Thyroid gland (tissue), 4 donors: Measurements from ENCODE around the gene RXFP1.

ENCODE experiments used
- POLR2A ChIP-seq, 2 donors: fragments of 450-650 bp; IDR thresholded peaks; one replicate each; pipeline ENCODE4 v1.6.1; 2017; ENCODE audit warnings: antibody characterized with exemption in 2 of 2, mild to moderate bottlenecking in 2 of 2, moderate library complexity in 1 of 2
- TF ChIP-seq, protein P1 (sequence below), 6 experiments: fragments of 200-600 bp in 3 of 6; fragments of 450-650 bp in 3 of 6; sonication (generic) in 3 of 6; IDR thresholded peaks; one replicate each; pipeline ENCODE4 v1.5.1; 2016 to 2019; ENCODE audit warnings: antibody characterized with exemption in 6 of 6, mild to moderate bottlenecking in 2 of 6, inconsistent platforms in 1 of 6, moderate library complexity in 1 of 6

DNA sequence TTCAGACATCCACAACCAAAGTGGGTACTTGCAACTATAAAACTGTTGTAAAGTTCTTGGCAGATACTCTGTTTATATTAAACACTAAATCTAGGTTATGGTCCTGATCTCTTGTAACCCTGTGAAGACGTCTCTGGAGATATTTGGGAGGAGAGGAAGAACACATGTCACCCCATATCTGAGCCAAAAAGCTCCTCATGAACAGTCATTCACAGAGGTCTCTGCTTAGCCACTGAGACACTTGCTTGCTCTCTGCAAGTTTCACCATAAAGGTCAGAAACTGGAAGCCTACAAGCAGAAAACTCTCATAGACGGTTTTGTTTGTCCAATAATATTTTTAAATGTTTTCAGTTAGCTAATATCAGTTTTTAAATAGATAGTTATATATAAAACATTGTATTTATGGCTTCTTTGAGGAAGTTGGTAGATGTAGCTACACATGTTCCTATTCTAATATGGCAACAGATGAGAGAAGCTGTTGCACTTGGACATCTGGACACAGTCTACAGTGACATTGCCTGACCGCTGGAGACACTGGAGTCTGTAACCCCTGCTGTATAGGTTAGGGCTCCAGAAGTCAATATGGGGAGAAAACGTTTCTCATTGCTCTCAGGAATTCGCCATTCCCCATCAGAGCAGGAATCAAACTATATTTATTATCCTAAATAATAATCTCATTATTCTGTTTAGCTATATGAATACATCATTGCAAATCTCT is 76.4 kb downstream of the RXFP1 start:
- TF ChIP-seq, protein P1, sequence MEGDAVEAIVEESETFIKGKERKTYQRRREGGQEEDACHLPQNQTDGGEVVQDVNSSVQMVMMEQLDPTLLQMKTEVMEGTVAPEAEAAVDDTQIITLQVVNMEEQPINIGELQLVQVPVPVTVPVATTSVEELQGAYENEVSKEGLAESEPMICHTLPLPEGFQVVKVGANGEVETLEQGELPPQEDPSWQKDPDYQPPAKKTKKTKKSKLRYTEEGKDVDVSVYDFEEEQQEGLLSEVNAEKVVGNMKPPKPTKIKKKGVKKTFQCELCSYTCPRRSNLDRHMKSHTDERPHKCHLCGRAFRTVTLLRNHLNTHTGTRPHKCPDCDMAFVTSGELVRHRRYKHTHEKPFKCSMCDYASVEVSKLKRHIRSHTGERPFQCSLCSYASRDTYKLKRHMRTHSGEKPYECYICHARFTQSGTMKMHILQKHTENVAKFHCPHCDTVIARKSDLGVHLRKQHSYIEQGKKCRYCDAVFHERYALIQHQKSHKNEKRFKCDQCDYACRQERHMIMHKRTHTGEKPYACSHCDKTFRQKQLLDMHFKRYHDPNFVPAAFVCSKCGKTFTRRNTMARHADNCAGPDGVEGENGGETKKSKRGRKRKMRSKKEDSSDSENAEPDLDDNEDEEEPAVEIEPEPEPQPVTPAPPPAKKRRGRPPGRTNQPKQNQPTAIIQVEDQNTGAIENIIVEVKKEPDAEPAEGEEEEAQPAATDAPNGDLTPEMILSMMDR (IDR thresholded peaks at IDR 0.05): no peak
- TF ChIP-seq POLR2A (IDR thresholded peaks at IDR 0.05): no peak
